ENCODE measurements around the gene ABCC1.

DNA sequence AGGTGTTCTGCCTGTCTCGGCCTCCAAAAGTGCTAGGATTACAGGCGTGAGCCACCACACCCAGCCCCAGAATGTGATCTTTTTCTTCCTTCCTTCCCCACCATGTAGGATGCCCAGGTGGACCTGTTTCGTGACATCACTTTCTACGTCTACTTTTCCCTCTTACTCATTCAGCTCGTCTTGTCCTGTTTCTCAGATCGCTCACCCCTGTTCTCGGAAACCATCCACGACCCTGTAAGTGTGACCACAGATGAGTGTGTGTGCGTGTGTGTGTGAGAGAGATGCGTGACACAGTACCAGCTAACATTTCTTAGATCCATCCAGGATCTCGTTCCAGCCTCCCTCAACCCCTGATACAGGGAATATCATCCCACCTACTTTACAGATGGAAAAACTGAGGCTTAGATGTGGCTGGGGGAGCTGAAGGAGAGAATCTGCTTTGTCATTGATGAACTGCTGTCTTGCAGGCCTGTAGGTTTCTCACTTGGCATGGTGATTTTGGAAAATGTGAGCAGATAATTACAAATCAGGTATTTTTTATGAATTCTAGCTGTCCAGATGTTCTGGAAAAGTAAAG, 67.1 kb downstream of the ABCC1 start:
- TF ChIP-seq, protein P1, sequence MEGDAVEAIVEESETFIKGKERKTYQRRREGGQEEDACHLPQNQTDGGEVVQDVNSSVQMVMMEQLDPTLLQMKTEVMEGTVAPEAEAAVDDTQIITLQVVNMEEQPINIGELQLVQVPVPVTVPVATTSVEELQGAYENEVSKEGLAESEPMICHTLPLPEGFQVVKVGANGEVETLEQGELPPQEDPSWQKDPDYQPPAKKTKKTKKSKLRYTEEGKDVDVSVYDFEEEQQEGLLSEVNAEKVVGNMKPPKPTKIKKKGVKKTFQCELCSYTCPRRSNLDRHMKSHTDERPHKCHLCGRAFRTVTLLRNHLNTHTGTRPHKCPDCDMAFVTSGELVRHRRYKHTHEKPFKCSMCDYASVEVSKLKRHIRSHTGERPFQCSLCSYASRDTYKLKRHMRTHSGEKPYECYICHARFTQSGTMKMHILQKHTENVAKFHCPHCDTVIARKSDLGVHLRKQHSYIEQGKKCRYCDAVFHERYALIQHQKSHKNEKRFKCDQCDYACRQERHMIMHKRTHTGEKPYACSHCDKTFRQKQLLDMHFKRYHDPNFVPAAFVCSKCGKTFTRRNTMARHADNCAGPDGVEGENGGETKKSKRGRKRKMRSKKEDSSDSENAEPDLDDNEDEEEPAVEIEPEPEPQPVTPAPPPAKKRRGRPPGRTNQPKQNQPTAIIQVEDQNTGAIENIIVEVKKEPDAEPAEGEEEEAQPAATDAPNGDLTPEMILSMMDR (IDR thresholded peaks at IDR 0.05; ENCODE audit: low read depth, low read length): no peak
- TF ChIP-seq, protein P2, sequence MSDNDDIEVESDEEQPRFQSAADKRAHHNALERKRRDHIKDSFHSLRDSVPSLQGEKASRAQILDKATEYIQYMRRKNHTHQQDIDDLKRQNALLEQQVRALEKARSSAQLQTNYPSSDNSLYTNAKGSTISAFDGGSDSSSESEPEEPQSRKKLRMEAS (IDR thresholded peaks at IDR 0.05; ENCODE audit: low read depth, low read length): no peak
